NCI-H446 (cell line): ENCODE data around the gene CENPH.
"Not testable (repeated sequence)": the region's sequence is repeated elsewhere in the genome, so short reads cannot be mapped to it uniquely, and the experiment has no call there.

ENCODE experiments used
- DNase-seq, 2 experiments: peaks; one replicate each; lab custom pipeline; 2025; lab: John Stamatoyannopoulos, UW

Gene CENPH

GRCh38 chr5:69209602-69210001, 20.2 kb downstream of the CENPH start:
- DNase-seq = no peak

GRCh38 chr5:69211200-69211599, 21.8 kb downstream of the CENPH start:
- DNase-seq = no peak

GRCh38 chr5:69212022-69212421, 22.6 kb downstream of the CENPH start:
- DNase-seq = no peak

- DNase-seq = no peak
Measured at GRCh38 chr5:69213513-69214215, 24.3 kb downstream of the CENPH start.

- no peak for DNase-seq
Measured at GRCh38 chr5:69217151-69217511, 27.7 kb downstream of the CENPH start.

GRCh38 chr5:69217548-69218526, 28.5 kb downstream of the CENPH start:
- DNase-seq = peak; percentile 83 to 92

- DNase-seq = no peak
Measured at GRCh38 chr5:69219939-69220338, 30.6 kb downstream of the CENPH start.

- not testable (repeated sequence) for DNase-seq
Measured at GRCh38 chr5:69220371-69220770, 31.0 kb downstream of the CENPH start.

GRCh38 chr5:69220833-69221232, 31.4 kb downstream of the CENPH start:
- DNase-seq = not testable (repeated sequence)

- no peak for DNase-seq
Measured at GRCh38 chr5:69224520-69224919, 35.1 kb downstream of the CENPH start.

- DNase-seq = no peak
Measured at GRCh38 chr5:69225860-69226259, 36.5 kb downstream of the CENPH start.

- no peak for DNase-seq
Measured at GRCh38 chr5:69230181-69230580, 40.8 kb downstream of the CENPH start.

- no peak for DNase-seq
Measured at GRCh38 chr5:69231281-69231680, 41.9 kb downstream of the CENPH start.

GRCh38 chr5:69231851-69232250, 42.5 kb downstream of the CENPH start:
- peak in 1 of 2 experiments; percentile 31 for DNase-seq

- peak; percentile 64 to 83 for DNase-seq
Measured at GRCh38 chr5:69234457-69235268, 45.3 kb downstream of the CENPH start, which contains the start of gene CDK7. Gene CDK7, plus strand, starts transcription at chr5:69234886. Its CDS starts 90 bp downstream, at chr5:69234976.

GRCh38 chr5:69236733-69237132, 47.4 kb downstream of the CENPH start:
- not testable (repeated sequence) for DNase-seq

- DNase-seq = no peak
Measured at GRCh38 chr5:69237877-69238276, 48.5 kb downstream of the CENPH start.

GRCh38 chr5:69238760-69239251, 49.4 kb downstream of the CENPH start:
- no peak for DNase-seq

- DNase-seq = no peak
Measured at GRCh38 chr5:69242215-69242927, 53.0 kb downstream of the CENPH start.

GRCh38 chr5:69245031-69245430, 55.6 kb downstream of the CENPH start:
- DNase-seq = no peak

- no peak for DNase-seq
Measured at GRCh38 chr5:69248019-69248418, 58.6 kb downstream of the CENPH start.
